Liver (tissue), 9 donors: ENCODE data around the gene AMIGO2. TPM values are rescaled to one million over a fixed set of nuclear protein-coding genes. Genes with fewer than 3 reads are reported as not detected.

Source experiments
- DNase-seq: peaks from one replicate; pipeline ENCODE4 v3.0.0-alpha.2; 2017; ENCODE audit warnings: low spot score
- H3K27ac ChIP-seq, 2 donors: one replicate each; pipeline ENCODE4 v1.7.0; 2013; ENCODE audit warnings: inconsistent platforms in 2 of 2, low read length in 2 of 2, control low read depth in 1 of 2, low read depth in 1 of 2, mild to moderate bottlenecking in 1 of 2
- H3K27me3 ChIP-seq, 4 donors: one replicate each; pipeline versions ENCODE4 v1.6.1 to v1.7.0; 2013; ENCODE audit warnings: low read length in 3 of 4, inconsistent platforms in 1 of 4, mild to moderate bottlenecking in 1 of 4, moderate library complexity in 1 of 4; ENCODE audit not compliant: control insufficient read depth in 4 of 4, insufficient read depth in 4 of 4
- H3K36me3 ChIP-seq, 4 donors: one replicate each; pipeline versions ENCODE4 v1.6.1 to v1.7.0; 2013; ENCODE audit warnings: low read length in 3 of 4, mild to moderate bottlenecking in 3 of 4, low read depth in 1 of 4, moderate library complexity in 1 of 4; ENCODE audit not compliant: control insufficient read depth in 4 of 4, insufficient read depth in 3 of 4
- H3K4me1 ChIP-seq, 4 donors: one replicate each; pipeline versions ENCODE4 v1.6.1 to v1.7.0; 2013; ENCODE audit warnings: low read length in 3 of 4, mild to moderate bottlenecking in 3 of 4, moderate library complexity in 1 of 4; ENCODE audit not compliant: control insufficient read depth in 4 of 4, insufficient read depth in 4 of 4
- H3K4me3 ChIP-seq, 3 donors: one replicate each; pipeline versions ENCODE4 v1.6.1 to v1.7.0; 2013; ENCODE audit warnings: low read length in 3 of 3, control low read depth in 1 of 3, low read depth in 1 of 3, mild to moderate bottlenecking in 1 of 3
- H3K9ac ChIP-seq, 2 donors: one replicate each; pipeline ENCODE4 v1.7.0; 2013; ENCODE audit warnings: low read length in 2 of 2, mild to moderate bottlenecking in 2 of 2, moderate library complexity in 2 of 2, control low read depth in 1 of 2, low read depth in 1 of 2
- H3K9me3 ChIP-seq, 4 donors: one replicate each; pipeline versions ENCODE4 v1.6.1 to v1.7.0; 2013; ENCODE audit warnings: low read length in 3 of 4; ENCODE audit not compliant: control insufficient read depth in 4 of 4
- ATF3 ChIP-seq: IDR thresholded peaks from 2 replicates; pipeline ENCODE4 v1.6.1; 2016; ENCODE audit warnings: antibody characterized with exemption
- CTCF ChIP-seq: fragments of 150-350 bp; IDR thresholded peaks from 2 replicates; pipeline ENCODE4 v1.5.1; 2017; ENCODE audit warnings: improper control_type of control experiment, low read depth, low read length; ENCODE audit not compliant: missing input control
- FOXA1 ChIP-seq: IDR thresholded peaks from 2 replicates; pipeline ENCODE4 v1.6.1; 2016; ENCODE audit warnings: antibody characterized with exemption
- FOXA2 ChIP-seq: IDR thresholded peaks from 2 replicates; pipeline ENCODE4 v1.6.1; 2016; ENCODE audit warnings: antibody characterized with exemption
- GABPA ChIP-seq, 2 donors: IDR thresholded peaks in 1 of 2; conservative IDR thresholded peaks in 1 of 2; 2 replicates each; pipeline ENCODE4 v1.6.1; 2016; ENCODE audit warnings: antibody characterized with exemption in 2 of 2, mild to moderate bottlenecking in 1 of 2, moderate library complexity in 1 of 2
- HNF4A ChIP-seq, 2 donors: conservative IDR thresholded peaks; 2 replicates each; pipeline ENCODE4 v1.6.1; 2016; ENCODE audit warnings: antibody characterized with exemption in 2 of 2, mild to moderate bottlenecking in 2 of 2
- JUND ChIP-seq, 2 donors: IDR thresholded peaks; 2 replicates each; pipeline ENCODE4 v1.6.1; 2016; ENCODE audit warnings: antibody characterized with exemption in 2 of 2
- MAX ChIP-seq: IDR thresholded peaks from 2 replicates; pipeline ENCODE4 v1.6.1; 2016; ENCODE audit warnings: antibody characterized with exemption
- NR2F2 ChIP-seq: IDR thresholded peaks from 2 replicates; pipeline ENCODE4 v1.6.1; 2016; ENCODE audit warnings: antibody characterized with exemption
- RAD21 ChIP-seq, 2 donors: IDR thresholded peaks; 2 replicates each; pipeline ENCODE4 v1.6.1; 2016; ENCODE audit warnings: antibody characterized with exemption in 2 of 2, mild to moderate bottlenecking in 2 of 2
- REST ChIP-seq: IDR thresholded peaks from 2 replicates; pipeline ENCODE4 v1.6.1; 2016; ENCODE audit warnings: antibody characterized with exemption, mild to moderate bottlenecking
- RXRA ChIP-seq, 2 donors: IDR thresholded peaks; 2 replicates each; pipeline ENCODE4 v1.6.1; 2017 to 2018; ENCODE audit warnings: antibody characterized with exemption in 2 of 2, mild to moderate bottlenecking in 1 of 2
- SP1 ChIP-seq: IDR thresholded peaks from 2 replicates; pipeline ENCODE4 v1.6.1; 2018; ENCODE audit warnings: antibody characterized with exemption, mild to moderate bottlenecking
- YY1 ChIP-seq: IDR thresholded peaks from 2 replicates; pipeline ENCODE4 v1.6.1; 2016; ENCODE audit warnings: antibody characterized with exemption, mild to moderate bottlenecking
- ZBTB33 ChIP-seq: IDR thresholded peaks from 2 replicates; pipeline ENCODE4 v1.6.1; 2016; ENCODE audit warnings: antibody characterized with exemption
- WGBS: extraction: QIAGEN DNeasy Blood & Tissue Kit; methylation state at CpG from one replicate; pipeline ENCODE4 v1.1.7; 2013; 5-methylcytosine and 5-hydroxymethylcytosine counted together
- polyA plus RNA-seq, 2 donors: library from polyadenylated mRNA; stranded (reverse) in 1 of 2; unstranded in 1 of 2; fragments of 200-250 nt in 1 of 2; fragments of >200 nt in 1 of 2; fragmentation: Nextera tagmentation in 1 of 2; extraction: Ambion mirVana in 1 of 2; gene quantifications; one replicate each; pipeline versions ENCODE4 v1.2.1 to v1.2.3, GENCODE V29; 2013 to 2015
- total RNA-seq, 2 donors: library from RNA; depleted of rRNA; stranded (reverse); fragments of >200 nt; gene quantifications; one replicate each; pipeline ENCODE4 v1.2.3, GENCODE V29; 2014
- donor health status: healthy.
- donor health status: healthy.
- donor health status: healthy.
- donor health status: healthy.
- donor health status: healthy.

The AMIGO2 gene
- total and polyA plus RNA-seq, 4 donors: 1.2 to 3.5 (median 2.3) TPM

GRCh38 chr12:47102845-47103651, 23.3 kb upstream of the AMIGO2 start (continued):
- TF ChIP-seq REST: no peak

GRCh38 chr12:47102406-47102805, 22.6 kb upstream of the AMIGO2 start:
- H3K27ac ChIP-seq: no peak overlapping the region
- H3K4me3 ChIP-seq: no peak overlapping the region
- no peak for DNase-seq
- peaks cover 0 to 6% (median under 1%) of the 10 kb centered on the region in 4 donors for H3K4me1 ChIP-seq
- H3K36me3 ChIP-seq: no peaks in the 10 kb centered on the region
- no peaks in the 10 kb centered on the region for H3K9me3 ChIP-seq
- no peaks in the 10 kb centered on the region for H3K27me3 ChIP-seq
- H3K9ac ChIP-seq: no peak overlapping the region
- WGBS: 93% methylated on average over 4 of the region's 4 CpGs
- TF ChIP-seq ZBTB33: no peak

- no peak overlapping the region for H3K9ac ChIP-seq
- DNase-seq: no peak
- WGBS: 98% methylated on average over 2 of the region's 2 CpGs
- TF ChIP-seq CTCF: no peak
- no peak for TF ChIP-seq RXRA (IDR thresholded peaks at IDR 0.05)
- no peak for TF ChIP-seq REST
- TF ChIP-seq JUND (IDR thresholded peaks at IDR 0.05): no peak
- TF ChIP-seq RAD21 (IDR thresholded peaks at IDR 0.05): no peak
- no peak for TF ChIP-seq MAX
- TF ChIP-seq ZBTB33: no peak
- TF ChIP-seq SP1: no peak
- no peak for TF ChIP-seq NR2F2
- TF ChIP-seq ATF3: no peak
- no peak for TF ChIP-seq YY1
- no peak for TF ChIP-seq FOXA1
- no peak for TF ChIP-seq HNF4A (conservative IDR thresholded peaks at IDR 0.05)
- no peak for TF ChIP-seq FOXA2
- no peak for TF ChIP-seq GABPA (IDR thresholded peaks at IDR 0.05 in 1 of 2, conservative IDR thresholded peaks at IDR 0.05 in 1 of 2)
These were observed 20.4 kb upstream of the AMIGO2 start for GRCh38 chr12:47100160-47100559.

More at GRCh38 chr12:47100160-47100559, 20.4 kb upstream of the AMIGO2 start:
- Histone ChIP-seq H3K9me3 (no peaks in the 10 kb centered on the region), H3K4me3 (no peak overlapping the region), H3K36me3 (no peaks in the 10 kb centered on the region), H3K4me1 (peaks cover 0 to 6% (median under 1%) of the 10 kb centered on the region in 4 donors), H3K27me3 (no peaks in the 10 kb centered on the region), H3K27ac (no peak overlapping the region)
